HG02610 (cell line): Measurements from ENCODE around the gene MYMK.

Experiments used
- ATAC-seq: cut with Tn5 transposase; IDR thresholded peaks from one replicate; pipeline ENCODE4 v1.9.1; 2021; ENCODE audit warnings: mild to moderate bottlenecking, moderate library complexity; ENCODE audit not compliant: unreplicated experiment

Gene MYMK

GRCh38 chr9:133471551-133472276, 53.0 kb downstream of the MYMK start:
- ATAC-seq, result no peak

DNA sequence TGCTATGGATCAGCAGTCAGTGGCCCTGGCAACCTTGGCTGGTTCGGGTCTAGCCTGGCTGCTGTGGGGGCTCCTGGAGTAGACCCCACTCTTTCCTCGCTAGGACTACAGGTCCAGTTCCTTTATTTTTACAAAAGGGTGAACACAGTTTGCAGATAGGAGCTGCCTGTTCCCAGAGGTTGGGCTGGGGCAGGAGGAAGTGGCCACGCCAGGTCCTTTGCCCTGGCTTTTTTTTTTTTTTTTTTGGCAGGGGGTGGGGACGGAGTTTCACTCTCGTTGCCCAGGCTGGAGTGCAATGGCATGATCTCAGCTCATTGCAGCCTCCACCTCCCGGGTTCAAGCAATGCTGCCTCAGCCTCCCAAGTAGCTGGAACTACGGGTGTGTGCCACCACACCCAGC, 53.8 kb downstream of the MYMK start:
- no peak for ATAC-seq

DNA sequence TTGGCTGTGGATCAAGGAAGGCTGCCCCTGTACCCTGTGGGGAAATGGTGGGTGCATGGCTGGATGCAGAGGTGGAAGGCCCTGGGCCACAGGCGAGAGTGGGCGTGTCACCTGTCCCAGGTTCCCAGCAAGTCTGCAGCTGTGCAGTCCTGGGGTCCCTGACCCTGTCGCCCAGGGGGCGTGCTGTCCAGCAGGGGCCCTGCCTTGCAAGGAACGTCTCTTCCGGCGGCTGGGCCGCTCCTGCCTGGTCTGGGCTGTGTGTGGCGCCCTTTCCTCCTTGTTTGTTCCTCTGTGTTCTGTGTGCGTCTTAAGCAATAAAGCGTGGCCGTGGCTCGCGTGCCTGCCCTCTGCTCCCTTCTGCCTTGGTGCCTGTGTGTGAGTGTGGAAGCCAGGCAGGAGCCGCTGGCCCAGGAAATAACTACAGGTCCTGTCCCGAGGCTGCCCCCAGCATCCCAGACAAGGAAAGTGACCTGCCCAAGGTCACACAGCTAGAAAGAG, 54.3 kb downstream of the MYMK start:
- no peak for ATAC-seq

DNA sequence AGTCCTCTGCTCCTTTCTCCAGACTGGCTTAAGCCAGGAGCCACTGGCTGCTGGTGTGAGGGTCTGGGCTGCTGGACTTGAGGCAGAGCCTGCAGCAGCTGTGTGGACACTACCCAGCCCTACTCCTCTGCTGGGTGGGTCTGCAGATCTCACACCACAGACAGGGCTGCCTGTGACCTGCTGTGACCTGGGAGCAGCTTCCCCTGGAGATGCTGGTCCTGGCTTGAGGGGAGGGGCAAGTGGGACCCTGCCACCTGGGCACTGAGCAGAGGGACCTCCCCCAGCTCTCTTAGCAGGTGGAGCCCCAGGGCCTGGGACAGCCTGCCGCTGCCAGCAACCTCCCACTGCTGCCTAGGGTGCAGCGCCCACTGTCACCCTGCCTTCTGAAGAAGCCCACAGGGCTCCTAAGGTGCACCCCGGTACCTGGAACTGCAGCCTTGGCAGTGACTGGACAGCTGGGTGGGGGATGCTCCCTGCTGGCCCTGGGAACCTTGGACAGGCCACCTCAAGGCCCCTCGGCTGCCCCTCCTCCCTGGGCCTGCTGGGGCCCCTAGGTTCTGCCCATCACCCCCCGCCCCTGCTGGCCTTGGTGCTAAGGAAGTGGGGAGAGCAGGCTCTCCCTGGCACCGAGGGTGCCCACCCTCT, 55.9 kb downstream of the MYMK start:
- ATAC-seq, result no peak

DNA sequence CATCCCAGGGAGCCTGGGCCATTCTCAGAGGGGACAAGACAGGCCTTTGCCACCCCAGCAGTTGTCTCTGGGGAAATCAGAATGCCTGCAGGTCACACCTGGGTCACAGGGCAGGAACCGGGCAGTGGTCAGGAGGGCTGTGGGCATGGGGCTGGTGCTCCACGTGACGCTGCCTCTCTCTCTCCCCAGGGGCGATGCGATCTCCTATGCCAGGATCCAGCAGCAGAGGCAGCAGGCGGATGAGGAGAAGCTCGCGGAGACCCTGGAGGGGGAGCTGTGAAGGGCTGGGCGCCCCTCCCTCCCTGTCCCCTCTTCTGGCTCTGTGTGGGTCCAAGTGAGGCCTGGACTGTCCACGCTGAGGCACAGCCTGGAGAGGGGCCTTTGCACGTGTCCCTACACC, 56.4 kb downstream of the MYMK start:
- no peak for ATAC-seq

DNA sequence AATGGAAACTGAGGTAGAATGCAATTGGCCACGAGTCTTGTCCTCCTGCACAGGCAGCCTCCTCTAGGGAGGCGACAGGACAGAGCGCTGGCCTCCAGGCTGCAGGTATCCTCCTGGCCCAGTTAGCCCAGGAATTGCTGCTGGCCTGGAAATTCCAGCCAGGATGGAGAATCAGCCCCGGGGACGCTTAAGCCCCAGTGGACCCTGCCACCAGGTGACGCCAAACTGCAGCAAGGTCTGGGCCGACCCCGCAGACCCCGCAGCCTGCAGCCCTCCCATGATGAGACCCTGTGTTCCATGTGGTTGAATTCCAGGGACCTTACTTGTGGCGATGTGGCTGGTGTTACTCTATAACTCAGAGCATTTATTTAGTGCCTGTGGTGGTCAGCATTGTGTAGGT, 57.7 kb downstream of the MYMK start:
- ATAC-seq, result no peak

DNA sequence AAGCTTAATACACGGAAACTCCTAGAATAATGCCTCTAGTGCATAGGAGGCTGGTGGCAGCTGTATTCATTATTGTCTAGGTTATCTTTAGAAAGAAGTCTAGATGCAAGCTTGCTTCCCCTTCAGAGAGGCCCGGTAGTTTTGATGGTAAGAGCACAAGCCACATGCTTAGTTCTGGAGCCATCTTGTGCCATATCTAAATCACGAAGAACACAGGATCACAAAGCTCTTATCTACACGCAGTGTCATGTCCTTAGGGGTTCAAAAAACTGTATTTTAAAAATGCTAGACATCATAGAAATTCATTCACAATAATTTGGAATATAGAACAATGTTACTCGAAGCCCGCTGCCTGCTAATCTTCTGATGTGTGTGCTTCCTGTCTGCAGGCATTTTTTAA, 58.8 kb downstream of the MYMK start:
- no peak for ATAC-seq

DNA sequence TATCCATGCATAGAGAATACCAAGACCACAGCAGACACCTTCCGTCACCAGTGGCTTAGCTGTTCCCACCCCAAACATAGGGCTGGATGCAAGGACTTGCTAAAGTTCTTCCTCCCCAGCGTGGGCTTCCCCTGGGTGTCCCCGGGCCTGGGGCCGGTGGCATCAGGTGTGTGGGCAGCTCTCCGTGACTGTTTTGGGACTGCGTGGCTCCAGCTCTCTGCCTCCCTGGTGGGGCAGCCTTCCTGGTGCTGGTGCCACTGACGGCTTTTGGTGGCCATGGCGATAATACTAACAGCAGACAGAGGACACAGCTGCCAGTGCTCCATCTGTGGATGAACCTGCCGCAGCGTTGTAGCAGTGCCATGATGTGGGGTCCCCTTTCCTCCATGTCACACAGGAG, 60.1 kb downstream of the MYMK start:
- ATAC-seq, result no peak
